ENCODE measurements around the gene GPAT3.
"Not testable (repeated sequence)": the region's sequence is repeated elsewhere in the genome, so short reads cannot be mapped to it uniquely, and the experiment has no call there.

Gene GPAT3

DNA sequence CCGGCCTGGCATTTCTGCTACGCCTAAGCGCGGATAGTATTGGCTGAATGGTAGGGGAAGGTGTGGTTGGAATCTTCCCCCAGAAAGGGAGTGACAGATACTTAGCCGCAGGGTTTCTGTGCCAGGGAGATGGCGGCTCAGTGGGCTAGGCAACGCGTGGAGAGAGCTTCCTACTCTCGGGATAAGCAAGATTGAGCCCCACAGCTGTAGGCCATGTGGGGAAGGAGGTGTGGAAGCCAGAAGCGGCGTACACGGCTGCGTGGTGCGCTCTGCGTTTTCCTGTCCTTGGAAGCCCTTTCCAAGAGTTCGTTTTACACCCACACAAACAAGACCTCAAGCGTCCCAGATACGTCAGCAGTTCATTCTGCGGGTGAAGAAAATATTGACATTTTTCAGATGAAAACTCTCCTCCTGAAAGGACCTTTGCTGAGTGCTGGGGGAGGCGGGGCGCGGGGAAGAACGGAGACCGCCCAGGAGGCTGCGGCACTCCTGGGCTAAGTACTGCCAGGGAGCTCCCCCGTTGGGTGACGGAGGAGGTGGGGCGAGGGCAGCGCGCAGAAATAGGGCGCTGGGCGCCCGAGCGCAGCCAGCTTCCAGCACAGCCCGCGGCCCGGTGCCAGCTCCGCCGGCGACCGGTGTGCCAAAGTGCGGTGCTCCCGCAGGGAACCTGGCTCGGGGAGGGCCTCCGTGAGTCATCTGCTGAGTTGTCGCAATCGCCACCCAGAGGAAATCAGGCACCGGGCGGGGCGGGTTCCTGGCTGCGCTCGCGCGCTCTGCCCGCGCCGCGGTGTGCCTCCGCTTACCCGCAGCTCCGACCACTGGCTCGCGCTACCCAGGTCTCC lies at the start of gene GPAT3:
Gene GPAT3, plus strand, starts transcription at position 589 of the 842 bp plus-strand sequence. CDS start 515 bp downstream, outside the sequence.
- ATAC-seq, result peak; percentile 79 to 81

DNA sequence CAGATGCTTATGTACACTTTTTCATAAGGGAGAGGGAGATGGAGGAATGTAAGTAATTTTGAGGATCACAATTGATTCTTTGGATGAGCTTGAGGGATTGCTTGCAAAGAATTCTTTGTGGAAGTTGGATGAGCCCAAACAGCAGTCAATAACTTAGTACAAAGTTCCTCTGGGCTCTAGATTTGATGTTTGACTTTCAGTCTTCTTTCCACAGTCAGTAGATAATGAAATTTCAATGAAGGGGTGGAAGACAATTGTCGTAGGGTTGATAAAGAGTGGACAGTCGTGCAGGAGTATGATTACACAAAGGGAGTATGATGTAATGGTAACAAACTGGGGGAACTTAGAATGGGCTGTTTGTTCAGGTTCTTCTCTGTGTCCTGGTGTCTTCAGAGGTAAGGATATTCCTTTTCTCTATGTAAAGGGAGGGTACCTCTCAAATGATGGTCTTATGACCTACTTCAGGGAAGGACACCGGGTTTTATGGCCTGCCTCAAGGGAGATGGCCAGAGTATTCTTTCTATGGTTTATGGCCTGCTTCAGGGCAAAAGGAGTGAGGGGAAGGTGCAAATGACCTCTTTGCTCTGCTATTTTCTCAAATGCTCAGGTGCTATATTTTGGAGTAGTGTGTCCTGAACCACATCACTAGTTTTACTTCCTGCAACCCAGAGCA lies 49.3 kb upstream of the GPAT3 start:
- no peak for ATAC-seq

DNA sequence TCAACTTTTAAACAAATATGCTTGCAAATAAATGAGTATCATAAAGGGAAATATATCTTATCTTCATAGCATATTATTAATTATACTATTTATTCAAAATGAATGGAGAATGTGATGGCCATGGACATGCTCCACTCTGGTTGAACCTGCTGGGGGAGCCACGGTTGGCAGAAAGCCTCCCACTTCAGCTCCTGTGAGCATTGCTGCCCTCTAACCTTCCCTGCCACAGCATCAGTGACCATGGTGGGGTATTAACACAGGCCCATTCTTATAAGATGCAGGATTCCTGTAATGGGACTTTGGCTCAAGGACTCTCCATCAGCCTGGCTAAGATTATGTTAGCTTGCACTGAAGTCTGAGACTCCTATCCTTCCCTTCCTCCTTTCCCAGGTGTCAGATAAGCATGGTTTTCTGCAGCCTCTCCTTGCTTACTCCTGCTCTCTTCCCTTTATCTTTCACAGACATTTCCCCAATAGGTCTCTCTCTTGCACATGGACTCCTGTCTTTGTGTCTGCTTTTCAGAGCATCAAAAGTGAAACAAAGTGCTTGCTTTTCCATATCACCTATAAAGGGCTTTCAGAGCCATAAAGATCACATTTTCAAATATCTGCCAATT lies 46.1 kb upstream of the GPAT3 start:
- no peak for ATAC-seq

DNA sequence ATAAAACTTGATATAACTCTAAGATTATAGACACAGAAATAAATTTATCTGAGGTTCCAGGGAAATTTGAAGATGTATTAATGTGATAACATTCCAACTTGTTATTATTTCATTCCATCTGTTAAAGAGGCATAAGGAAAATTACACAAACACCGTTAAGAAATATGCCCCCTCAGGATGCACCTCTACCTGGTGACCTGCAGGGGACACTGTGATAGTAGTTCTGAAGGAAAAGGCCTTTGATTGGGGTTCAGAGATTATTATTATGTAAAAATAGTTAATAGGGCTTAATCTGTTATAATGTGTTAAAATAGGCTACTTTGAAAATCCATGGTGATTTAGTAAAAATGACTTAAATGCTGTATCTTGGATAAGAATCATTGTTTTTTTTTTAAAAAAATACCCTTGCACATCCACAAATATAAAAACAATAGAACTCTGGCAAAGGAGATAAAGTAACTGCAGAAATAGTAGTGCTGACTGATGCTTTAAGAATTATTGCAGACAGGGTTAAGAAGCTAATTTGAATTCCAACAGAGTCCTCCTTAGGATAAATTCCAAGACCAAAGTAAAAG lies 44.9 kb upstream of the GPAT3 start:
- ATAC-seq, result peak in 1 of 2 donors; percentile 38

DNA sequence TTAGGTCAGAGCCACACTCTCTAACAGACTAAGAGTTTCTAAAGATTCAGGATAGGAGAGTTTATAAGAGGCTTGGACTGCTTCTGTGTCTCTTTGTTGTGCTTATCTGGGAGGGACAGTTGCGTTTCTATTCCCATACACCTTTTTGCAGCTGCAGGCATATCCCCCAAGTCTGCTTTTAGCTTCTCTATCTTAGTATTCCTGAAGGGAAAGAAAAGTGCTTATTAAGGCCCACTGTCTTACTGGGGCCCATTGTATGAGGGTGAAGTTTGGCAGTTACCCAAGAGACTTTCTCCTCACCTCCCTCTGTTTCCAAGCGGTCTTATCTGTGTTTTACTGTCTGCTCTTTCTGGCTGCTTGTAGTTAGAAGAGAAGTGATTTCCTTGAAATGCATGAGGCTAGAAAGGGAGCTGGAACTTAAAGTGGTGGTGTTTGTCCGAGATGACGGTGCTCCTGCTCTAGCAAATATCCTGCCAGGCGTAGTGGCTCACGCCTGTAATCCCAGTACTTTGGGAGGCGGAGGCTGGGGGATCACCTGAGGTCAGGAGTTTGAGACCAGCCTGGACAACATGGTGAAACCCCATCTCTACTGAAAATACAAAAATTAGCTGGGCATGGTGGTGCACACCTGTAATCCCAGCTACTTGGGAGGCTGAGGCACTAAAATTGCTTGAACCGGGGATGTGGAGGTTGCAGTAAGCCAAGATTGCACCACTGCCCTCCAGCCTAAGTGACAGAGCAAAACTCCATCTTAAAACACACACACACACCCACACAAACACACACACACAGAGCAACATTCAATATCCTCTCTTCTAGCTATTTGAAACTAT lies 39.6 kb upstream of the GPAT3 start:
- ATAC-seq, result not testable (repeated sequence)

DNA sequence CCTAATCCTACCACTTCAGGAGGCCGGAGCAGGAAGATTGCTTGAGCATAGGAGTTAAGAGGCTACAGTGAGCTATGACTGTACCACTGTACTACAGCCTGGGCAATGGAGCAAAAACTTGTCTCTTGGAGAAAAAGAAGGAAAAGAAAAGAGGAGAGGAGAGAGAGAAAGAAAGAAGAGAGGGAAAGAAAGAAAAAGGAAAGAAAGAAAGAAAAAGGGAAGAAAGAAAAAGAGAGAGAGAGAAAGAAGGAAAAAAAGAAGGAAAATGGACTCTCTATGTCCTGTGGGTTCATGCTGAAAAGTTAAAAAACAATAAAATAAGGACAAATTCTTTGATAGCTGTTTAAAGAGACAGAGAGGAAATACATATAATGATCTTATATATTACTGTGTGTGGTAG lies 37.7 kb upstream of the GPAT3 start:
- no peak for ATAC-seq

DNA sequence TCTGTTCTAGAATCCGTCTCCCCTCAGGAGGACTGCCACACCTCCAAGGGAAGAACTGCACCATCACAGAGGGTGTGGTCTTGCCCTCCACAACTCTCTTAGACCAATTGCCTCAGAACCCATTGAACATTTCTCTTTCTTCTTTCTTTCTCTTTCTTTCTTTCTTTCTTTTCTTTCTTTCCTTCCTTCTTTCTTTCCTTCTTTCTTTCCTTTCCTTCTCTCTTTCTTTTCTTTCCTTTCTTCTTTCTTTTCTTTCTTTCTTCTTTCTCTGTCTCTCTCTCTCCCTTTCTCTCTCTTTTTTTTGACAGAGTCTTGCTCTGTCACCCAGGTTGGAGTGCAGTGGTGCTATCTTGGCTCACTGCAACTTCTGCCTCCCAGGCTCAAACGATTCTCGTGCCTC lies 34.2 kb upstream of the GPAT3 start:
- not testable (repeated sequence) for ATAC-seq

DNA sequence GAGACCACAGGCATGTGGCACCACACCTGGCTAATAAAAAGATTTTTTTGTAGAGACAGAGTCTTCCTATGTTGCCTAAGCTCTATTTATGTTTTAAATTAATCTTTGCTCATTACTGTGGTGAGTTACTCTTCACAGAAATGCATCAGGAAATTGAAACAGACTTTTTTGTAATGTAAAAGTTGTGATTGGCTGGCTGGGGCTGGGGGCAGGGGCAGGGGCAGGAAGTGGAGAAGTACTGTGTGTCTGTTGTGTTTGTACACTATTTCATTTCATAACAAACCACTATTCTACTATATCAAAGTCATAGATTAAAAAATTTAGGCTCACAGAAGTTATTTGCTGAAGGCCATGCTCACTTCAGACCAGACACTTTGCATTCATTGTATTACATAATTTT lies 31.9 kb upstream of the GPAT3 start:
- peak; percentile 67 to 71 for ATAC-seq

DNA sequence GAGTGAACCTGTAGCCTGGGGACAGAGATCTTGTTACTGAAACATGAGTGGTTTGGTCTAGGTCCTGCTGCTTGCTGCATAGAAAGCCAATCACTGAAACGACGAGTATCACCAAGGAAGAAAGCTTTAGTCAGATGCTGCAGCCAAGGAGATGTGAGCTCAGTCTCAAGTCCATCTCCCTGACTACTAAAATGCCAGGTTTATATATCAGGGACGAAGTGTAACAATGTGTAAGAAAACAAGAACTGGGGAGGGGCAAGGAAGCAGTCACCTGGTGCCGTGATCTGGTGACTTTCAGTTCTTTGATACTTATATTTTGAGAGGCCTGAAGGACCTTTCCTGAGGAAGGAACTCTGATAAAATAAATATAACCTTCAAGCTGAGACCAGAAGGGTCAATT lies 31.4 kb upstream of the GPAT3 start:
- ATAC-seq, result peak in 1 of 2 donors; percentile 47

DNA sequence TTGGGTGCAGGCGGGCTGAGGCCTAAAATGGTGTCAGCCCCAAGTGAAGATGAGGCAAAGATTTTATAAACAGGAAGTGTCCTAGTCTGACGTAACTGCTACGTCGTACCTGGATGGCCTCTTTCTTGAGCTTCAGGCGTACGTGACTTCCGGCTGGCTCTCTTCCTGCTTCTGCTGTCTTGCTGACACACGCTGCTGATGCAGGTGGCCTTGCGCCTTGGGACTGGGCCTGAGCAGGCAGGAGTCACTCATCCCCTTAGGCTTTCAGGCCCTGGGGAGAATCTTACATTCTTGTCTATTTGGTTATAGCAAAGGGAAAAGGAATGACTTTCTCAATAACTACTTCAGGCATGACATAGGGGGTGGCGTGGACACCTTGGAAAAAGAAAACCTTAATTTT lies 30.9 kb upstream of the GPAT3 start:
- ATAC-seq, result no peak

DNA sequence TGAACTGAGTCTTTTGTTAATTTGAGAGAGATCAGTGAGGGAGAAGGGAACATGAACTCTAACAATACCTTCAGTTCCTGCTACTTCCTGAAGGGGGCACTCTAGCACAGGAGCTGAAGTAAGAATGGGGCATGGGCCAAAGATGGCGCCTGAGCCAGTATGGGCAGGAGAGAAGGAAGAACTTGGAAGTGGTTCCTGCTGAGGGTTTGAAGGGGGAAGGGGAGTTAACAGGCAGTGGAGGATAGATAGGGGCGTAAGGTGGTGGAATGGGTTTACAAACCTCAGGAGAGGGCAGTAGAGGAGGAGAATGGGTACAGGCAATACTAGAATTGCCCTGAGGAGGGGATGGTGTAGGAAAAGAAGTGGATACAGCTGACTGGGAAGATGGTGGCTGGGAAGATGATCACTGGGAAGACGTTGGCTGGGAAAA lies 26.7 kb upstream of the GPAT3 start:
- not testable (repeated sequence) for ATAC-seq

DNA sequence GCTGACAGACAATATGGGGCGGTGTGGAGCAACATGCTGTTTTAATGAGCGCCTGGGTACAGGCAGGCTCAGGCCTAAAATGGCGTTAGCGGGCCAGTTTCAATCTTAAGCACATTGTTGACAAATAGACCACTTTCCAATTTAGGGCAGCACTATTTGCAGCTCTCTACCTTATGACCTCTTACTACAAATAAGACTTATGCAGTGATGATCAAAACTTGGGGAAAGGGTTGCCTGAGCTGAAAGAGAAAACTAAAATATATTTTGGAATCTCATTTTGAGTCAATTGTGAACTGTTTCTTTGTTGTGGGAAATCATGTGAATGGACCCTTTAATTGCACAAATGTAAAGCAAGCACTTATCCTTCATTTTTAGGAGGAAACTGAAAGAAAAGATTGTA lies 25.5 kb upstream of the GPAT3 start:
- ATAC-seq, result no peak

DNA sequence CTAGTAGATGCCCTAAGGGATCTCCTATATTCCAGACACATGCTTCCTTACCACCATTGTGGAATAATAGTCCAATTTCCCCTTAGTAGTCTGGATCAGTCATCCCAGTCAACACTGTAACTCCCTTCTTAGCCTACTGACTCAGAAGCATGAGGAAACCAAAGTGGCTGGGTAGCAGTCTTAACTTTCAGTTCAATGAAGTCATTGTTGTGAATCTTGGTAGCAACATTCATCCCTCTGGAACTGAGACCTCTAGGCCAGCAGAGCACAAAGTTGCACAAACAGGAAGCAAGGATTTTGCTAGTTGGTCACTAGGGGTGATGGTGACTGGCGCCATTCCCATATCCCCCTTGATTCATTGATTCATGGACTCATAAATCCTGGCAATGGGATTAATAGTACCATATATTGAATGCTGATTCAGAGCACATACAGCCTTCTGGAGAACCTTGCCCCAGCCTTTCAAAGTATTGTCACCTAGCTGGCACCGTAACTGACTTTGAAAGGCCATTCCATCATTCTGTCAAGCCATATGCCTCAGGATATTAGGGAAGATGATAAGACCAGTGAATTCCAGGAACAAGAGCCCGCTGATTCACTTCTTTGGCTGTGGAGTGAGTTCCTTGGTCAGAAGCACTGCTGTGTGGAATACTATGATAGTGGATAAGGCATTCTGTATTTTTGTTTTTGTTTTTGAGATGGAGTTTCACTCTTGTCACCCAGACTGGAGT lies 19.7 kb upstream of the GPAT3 start:
- no peak for ATAC-seq

DNA sequence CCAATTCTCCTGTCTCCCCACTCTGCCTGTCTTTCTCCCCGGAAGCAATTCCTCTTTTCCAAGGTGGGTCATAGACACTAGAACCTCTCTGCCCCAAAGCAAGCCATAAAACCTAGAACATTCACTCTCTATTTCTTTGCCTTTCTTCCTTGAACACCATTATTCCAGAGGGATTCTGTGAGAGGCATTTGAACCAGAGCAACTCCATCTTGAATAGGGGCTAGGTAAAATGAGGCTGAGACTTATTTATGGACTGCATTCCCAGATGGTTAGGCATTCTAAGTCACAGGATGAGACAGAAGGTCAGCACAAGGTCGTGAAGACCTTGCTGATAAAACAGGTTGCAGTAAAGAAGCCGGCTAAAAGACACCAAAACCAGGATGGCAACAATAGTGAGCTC lies 13.7 kb upstream of the GPAT3 start:
- ATAC-seq, result no peak

DNA sequence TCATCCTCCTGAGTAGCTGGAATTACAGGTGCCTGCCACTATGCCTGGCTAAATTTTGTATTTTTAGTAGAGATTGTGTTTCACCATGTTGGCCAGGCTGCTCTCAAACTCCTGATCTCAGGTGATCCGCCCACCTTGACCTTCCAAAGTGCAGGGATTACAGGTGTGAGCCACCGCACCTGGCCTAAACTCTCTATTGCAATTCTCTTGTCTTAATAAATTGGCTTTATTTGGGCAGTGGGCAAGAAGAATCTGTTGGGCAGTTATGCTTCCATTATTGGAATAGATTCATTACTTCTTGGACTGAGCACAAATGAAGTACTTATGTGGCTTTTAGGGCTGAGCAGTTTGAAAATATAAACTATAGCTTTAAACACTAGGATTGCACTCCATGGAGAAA lies 8.2 kb upstream of the GPAT3 start:
- no peak for ATAC-seq

DNA sequence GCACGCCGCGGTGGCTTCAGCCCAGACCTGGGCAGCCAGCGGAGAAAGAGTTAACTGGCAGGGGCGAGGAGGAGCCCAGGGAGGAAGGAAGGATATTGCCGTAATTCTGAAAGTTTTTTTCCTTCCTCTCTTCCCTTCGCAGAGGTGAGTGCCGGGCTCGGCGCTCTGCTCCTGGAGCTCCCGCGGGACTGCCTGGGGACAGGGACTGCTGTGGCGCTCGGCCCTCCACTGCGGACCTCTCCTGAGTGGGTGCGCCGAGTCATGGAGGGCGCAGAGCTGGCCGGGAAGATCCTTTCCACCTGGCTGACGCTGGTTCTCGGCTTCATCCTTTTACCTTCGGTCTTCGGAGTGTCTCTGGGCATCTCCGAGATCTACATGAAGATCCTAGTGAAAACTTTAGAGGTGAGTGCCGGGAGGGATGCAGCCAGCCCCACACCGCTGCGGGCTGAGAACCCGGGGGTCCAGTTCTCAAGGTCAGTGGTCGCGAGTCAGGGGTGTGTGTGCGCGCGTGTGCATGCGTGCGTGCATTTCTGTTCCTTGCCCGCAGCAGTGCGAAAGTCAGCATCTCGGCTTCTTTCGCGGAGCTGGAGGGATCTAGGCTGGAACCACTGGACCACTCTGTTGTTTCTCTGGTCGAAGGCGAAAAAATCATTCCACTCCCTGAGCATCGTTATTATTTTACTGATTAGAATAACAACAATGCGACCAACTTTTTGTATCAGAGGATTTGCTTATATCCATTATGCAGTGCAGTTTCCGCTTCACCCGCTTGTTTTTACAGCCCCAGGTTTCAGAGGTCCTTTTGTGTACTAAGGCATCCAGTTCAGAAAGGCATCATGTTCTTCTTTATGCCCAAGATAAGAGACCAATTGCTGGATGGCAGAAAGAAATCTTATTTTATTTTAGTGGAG lies 709 bp downstream of the GPAT3 start:
- peak; percentile 6 to 14 for ATAC-seq

DNA sequence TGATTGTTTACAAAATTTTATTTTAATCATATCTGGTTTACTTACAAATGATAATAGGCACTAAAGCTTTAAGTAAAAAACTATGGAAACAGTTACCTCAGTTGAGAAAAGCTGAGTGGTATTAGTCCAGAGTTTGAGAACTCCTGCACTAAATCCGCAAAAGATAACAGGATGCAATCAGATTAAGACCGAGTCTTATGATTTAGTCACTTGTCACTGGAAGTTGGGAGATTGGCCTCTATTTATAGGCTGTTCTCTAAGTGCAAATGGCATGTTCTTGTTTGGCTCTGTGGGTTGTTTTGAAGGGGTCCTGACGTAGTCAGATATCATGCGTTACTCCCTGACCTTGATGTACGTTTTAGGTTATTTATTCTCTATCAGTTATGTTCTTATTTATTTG lies 6.3 kb downstream of the GPAT3 start:
- ATAC-seq, result no peak

DNA sequence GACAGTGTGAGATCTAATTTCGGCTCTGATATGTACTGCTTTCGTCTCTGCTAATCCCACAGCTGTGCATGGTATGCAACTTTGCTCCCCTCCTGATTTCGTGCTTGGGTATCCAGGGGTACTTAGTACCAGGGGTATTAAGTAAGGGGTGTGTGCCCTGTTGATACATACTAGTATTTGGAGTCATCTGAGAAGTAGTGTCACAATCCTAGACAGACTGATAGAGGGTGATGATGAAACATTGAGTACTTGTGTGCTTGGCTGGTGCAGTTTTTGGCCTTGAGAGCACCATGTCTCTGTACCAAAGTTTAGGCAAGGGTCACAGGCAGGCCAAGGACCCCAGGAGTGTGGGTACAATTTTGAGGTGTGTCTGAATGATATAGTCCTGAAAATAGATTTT lies 10.9 kb downstream of the GPAT3 start:
- no peak for ATAC-seq

DNA sequence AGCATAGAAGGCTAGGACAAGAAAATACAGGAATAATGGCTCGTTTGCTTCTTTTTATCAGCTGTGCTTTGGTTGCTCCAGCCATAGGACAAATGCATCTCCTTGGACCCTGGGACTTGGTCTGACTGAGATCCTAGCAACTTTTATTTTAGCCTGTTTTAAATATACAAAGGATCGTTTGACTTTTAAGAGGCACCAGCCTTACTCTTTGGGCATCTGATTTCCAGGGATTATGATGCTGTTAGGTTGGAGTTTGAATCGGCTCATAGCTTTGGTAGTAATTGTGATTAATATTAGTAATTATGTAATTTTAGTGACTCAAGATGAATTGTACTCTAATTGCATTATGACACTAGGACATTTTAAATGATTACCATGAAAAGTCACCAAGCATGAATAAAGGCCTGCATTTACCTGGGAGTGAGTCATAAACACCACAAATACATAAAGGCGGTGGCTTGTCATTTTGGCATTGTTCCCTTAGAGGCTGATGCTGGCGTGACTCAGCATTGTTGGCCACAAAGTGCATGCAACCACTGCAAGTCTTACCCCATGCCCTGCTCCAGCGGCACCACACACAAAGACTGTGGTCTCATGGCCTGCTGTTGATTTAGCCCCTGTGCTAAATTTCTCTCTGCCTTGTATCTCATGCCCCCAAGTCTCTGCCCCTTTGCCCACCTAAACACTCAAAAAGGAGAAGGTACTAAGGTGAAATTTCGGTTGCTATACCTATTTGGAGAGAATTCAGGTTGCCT lies 12.4 kb downstream of the GPAT3 start:
- ATAC-seq, result peak; percentile 94 to 95

DNA sequence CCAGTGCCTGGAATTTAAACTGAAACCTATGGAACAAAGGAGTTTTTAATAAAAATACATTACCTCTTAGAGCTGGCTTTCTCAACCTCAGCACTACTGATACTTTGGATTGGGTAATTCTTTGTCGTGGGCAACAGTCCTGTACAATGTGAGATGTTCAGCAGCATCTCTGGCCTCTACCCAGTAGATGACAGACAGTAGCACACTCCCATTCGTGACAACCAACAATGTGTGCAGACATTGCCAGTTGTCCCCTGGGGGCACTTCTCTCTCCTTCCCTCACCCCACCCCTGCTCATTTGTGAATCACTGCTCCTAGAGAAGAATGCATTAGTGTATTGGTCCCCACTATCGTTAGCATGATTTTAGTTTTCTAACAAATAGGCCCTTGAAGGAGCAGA lies 16.2 kb downstream of the GPAT3 start:
- ATAC-seq, result no peak
